HEK293T (cell line): ENCODE results near the gene TMEM143.

Experiments
- ARNT ChIP-seq: fragments of 450-650 bp; IDR thresholded peaks from 2 replicates; pipeline ENCODE4 v1.6.1; 2017; ENCODE audit warnings: mild to moderate bottlenecking
- FOXK2 ChIP-seq: fragments of 450-650 bp; IDR thresholded peaks from 2 replicates; pipeline ENCODE4 v1.6.1; 2016; ENCODE audit warnings: mild to moderate bottlenecking
- FOXM1 ChIP-seq: fragments of 450-650 bp; IDR thresholded peaks from 2 replicates; pipeline ENCODE4 v1.6.1; 2017; ENCODE audit warnings: mild to moderate bottlenecking, borderline replicate concordance
- HDGF ChIP-seq: fragments of 450-650 bp; IDR thresholded peaks from 2 replicates; pipeline ENCODE4 v1.6.1; 2017; ENCODE audit warnings: antibody characterized with exemption, borderline replicate concordance
- LEF1 ChIP-seq: fragments of 450-650 bp; IDR thresholded peaks from 2 replicates; pipeline ENCODE4 v1.6.1; 2017; ENCODE audit warnings: mild to moderate bottlenecking, borderline replicate concordance
- NFRKB ChIP-seq: fragments of 450-650 bp; IDR thresholded peaks from 2 replicates; pipeline ENCODE4 v1.6.1; 2016; ENCODE audit warnings: mild to moderate bottlenecking, moderate library complexity
- SP1 ChIP-seq: fragments of 450-650 bp; IDR thresholded peaks from 2 replicates; pipeline ENCODE4 v1.6.1; 2017
- SUZ12 ChIP-seq: fragments of 450-650 bp; IDR thresholded peaks from 2 replicates; pipeline ENCODE4 v1.6.1; 2016; ENCODE audit warnings: mild to moderate bottlenecking

DNA sequence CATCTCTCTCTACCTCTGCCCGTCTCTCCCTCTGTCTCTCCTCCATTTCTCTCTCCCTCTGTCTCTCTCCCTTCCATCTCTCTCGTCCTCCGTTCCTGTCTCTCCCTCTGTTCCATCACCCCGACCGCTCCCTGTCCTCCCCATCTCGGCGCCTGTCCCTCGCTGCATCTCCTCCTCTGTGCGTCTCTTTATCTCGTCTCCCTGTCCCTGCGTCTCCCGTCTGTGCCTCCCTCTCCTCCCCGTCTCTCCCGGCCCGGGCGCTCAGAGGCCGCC is 34.3 kb upstream of the TMEM143 start:
- TF ChIP-seq FOXM1: no peak
- no peak for TF ChIP-seq ARNT
- TF ChIP-seq SP1: no peak
- TF ChIP-seq LEF1: no peak
- no peak for TF ChIP-seq HDGF
- no peak for TF ChIP-seq SUZ12
- TF ChIP-seq NFRKB: no peak
- TF ChIP-seq FOXK2: no peak
